ENCODE results near the gene JAK1. TPM values are rescaled to one million over a fixed set of nuclear protein-coding genes. Genes with fewer than 3 reads are reported as not detected.

Gene JAK1
- polyA plus RNA-seq, 2 of the 4 experiments (the other 2 are of a cell fraction) = 110 to 159 TPM

DNA sequence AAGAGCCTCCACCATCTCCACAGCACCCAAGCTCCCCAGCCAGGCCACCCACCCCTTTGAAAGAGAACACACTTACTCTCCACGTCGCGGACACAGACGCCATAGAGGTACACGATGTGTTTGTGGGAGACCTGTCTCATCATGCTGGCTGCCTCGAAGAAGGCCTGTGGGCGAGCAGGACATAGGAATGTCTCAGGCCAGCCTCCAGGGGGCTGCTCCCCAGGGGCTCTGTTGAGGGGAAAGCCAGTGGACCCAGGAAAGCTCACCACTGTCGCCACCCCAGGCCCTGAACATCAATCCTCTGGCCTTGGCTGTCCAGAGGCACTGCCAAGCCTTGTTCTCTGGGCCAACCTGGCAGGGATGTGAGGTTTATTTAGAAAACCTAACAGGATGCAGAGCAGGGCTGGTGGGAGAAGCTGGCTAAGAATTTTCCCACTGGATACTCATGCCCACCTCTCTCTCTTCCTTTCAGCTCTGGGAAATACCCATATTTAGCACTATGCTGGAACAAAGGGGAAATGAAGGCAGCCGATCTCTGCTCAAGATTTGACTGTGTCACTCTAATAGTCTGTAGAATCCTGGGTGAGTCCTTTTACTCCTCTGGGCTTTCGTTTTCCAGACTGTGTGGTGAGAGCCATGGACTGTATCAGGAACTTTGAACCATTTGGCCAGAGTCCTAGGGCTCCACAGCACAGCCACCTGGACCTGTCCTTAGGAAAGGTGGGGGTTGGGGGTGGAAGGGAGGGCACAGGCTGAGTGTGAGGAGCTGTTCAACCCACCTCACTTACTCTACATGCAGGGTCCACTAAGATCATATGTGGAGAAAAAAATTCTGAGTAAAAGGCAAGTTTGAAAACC, 119.5 kb downstream of the JAK1 start:
- no peak overlapping the region for H3K4me2 ChIP-seq
- no peak overlapping the region for H3K27ac ChIP-seq
- no peak for FAIRE-seq
- no peak for TF ChIP-seq FOSB (CRISPR knock-in tag; IDR thresholded peaks at IDR 0.05)
- TF ChIP-seq, protein P1, sequence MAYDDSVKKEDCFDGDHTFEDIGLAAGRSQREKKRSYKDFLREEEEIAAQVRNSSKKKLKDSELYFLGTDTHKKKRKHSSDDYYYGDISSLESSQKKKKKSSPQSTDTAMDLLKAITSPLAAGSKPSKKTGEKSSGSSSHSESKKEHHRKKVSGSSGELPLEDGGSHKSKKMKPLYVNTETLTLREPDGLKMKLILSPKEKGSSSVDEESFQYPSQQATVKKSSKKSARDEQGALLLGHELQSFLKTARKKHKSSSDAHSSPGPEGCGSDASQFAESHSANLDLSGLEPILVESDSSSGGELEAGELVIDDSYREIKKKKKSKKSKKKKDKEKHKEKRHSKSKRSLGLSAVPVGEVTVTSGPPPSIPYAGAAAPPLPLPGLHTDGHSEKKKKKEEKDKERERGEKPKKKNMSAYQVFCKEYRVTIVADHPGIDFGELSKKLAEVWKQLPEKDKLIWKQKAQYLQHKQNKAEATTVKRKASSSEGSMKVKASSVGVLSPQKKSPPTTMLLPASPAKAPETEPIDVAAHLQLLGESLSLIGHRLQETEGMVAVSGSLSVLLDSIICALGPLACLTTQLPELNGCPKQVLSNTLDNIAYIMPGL (CRISPR knock-in tag; IDR thresholded peaks at IDR 0.05; ENCODE audit: borderline replicate concordance) = no peak
- TF ChIP-seq SMC3 (IDR thresholded peaks at IDR 0.05) = no peak
- TF ChIP-seq POLR2AphosphoS2 (conservative IDR thresholded peaks at IDR 0.05; ENCODE audit: low read length) = no peak
- TF ChIP-seq NFE2L2 (conservative IDR thresholded peaks at IDR 0.05; ENCODE audit: low read length) = no peak
- TF ChIP-seq POLR2A (IDR thresholded peaks at IDR 0.05; ENCODE audit: low read length) = no peak
- DNase-seq (ENCODE audit: low read depth in 1 of 2, low spot score in 1 of 2) = no peak
- H3K4me1 ChIP-seq = peaks cover 15% of the 10 kb centered on the region
- ATAC-seq = no peak; a peak in 1 of 6 replicates
- POLR2A ChIA-PET = no interaction called here
- no peaks in the 10 kb centered on the region for H3K9me3 ChIP-seq
- 96% methylated on average over 9 of the region's 10 CpGs for WGBS (ENCODE audit: missing lambda C conversion rate)
- H3K4me3 ChIP-seq = no peak overlapping the region
- CTCF ChIA-PET = interaction anchor here (1.4 kb wide), 1 partner anchor 14 kb away, joined by 3 read pairs; no protein-coding TSS in a partner anchor

DNA sequence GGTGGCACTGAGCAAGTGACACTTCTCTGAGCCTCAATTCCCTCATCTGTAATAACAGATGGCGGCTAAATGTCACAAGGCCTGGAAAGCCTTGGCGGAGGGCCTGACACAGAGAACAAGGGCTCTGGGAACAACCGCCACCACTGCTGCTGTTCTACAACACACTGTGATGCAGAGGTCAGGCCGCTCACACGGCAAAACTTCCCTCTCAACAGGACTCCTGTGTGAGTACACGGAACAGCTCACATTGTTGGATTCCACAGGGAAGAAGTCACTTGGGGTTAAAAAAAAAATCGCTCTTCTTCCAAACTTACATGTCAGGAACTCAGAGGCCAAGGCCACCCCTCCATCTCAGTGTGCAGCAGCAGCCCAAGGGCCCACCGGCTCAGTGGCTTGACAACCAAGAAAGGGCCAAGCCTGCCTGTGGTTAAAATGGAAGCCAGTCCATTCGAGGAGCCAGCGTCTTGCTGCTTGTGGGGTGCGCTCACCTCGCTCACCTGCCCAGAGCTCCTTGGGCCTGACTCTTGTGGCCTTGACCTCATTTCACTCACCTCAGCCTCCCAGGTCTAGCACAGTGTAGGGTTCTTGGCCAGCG, 120.4 kb downstream of the JAK1 start:
- POLR2A ChIA-PET = no interaction called here
- WGBS (ENCODE audit: missing lambda C conversion rate) = 92% methylated on average over 12 of the region's 13 CpGs
- H3K9me3 ChIP-seq = no peaks in the 10 kb centered on the region
- H3K4me1 ChIP-seq = peaks cover 19% of the 10 kb centered on the region
- no peak for ATAC-seq
- no peak for FAIRE-seq
- TF ChIP-seq POLR2A (IDR thresholded peaks at IDR 0.05; ENCODE audit: low read length) = no peak
- TF ChIP-seq, protein P2, sequence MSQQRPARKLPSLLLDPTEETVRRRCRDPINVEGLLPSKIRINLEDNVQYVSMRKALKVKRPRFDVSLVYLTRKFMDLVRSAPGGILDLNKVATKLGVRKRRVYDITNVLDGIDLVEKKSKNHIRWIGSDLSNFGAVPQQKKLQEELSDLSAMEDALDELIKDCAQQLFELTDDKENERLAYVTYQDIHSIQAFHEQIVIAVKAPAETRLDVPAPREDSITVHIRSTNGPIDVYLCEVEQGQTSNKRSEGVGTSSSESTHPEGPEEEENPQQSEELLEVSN (IDR thresholded peaks at IDR 0.05; ENCODE audit: borderline replicate concordance, low read depth) = no peak
- no peak for TF ChIP-seq EHF (CRISPR knock-in tag; IDR thresholded peaks at IDR 0.05)
- no peak for TF ChIP-seq POLR2AphosphoS2 (conservative IDR thresholded peaks at IDR 0.05; ENCODE audit: low read length)
- no peak for TF ChIP-seq FOSB (CRISPR knock-in tag; IDR thresholded peaks at IDR 0.05)
- TF ChIP-seq FOXS1 (CRISPR knock-in tag; IDR thresholded peaks at IDR 0.05) = no peak
- CTCF ChIA-PET = interaction anchor here (0.6 to 1.5 kb wide), 5 partner anchors 15 to 124 kb away, joined by 3 to 5 read pairs (median 3); no protein-coding TSS in a partner anchor
- H3K4me2 ChIP-seq = no peak overlapping the region
- no peak overlapping the region for H3K4me3 ChIP-seq
- DNase-seq (ENCODE audit: low read depth in 1 of 2, low spot score in 1 of 2) = no peak
- H3K27ac ChIP-seq = no peak overlapping the region

DNA sequence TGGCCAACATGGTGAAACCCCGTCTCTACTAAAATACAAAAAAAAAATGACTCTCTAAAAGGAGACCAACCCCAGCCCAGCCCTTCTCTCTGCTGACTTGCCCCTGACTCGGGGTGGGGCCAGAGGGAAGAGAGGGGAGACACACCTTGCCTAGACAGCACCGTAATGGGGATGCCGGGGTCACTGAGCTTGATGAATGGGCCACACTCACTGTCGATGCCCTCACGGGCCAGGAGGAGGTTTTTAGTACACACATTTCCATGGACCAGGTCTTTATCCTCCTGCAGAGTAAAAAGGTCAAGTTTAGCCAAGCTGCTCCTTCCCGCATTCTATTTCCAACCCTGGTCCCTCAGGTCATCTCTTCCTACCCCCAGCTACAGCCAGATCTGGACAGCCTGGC, 121.7 kb downstream of the JAK1 start:
- Histone ChIP-seq H3K4me1 (peaks cover 19% of the 10 kb centered on the region), H3K4me3 (no peak overlapping the region), H3K4me2 (no peak overlapping the region), H3K9me3 (no peaks in the 10 kb centered on the region), H3K27ac (no peak overlapping the region)
- ChIA-PET POLR2A (no interaction called here), CTCF (interaction anchor here (0.7 to 1.5 kb wide), 4 partner anchors 20 to 843 kb away, joined by 3 to 5 read pairs (median 4); no protein-coding TSS in a partner anchor)
- FAIRE-seq (no peak), DNase-seq (ENCODE audit: low read depth in 1 of 2, low spot score in 1 of 2) (no peak), ATAC-seq (no peak)
- 98% methylated on average over 5 of the region's 7 CpGs for WGBS (ENCODE audit: missing lambda C conversion rate)
- TF ChIP-seq POLR2A (IDR thresholded peaks at IDR 0.05; ENCODE audit: low read length) (no peak), KDM1A (IDR thresholded peaks at IDR 0.05; ENCODE audit: low read depth) (no peak), JUN (IDR thresholded peaks at IDR 0.05) (no peak), NFE2L2 (conservative IDR thresholded peaks at IDR 0.05; ENCODE audit: low read length) (no peak), JUNB (IDR thresholded peaks at IDR 0.05) (no peak), PHF8 (IDR thresholded peaks at IDR 0.05; ENCODE audit: borderline replicate concordance, low read depth) (no peak), MYC (IDR thresholded peaks at IDR 0.05; ENCODE audit: borderline replicate concordance, low read length) (no peak), CHD2 (IDR thresholded peaks at IDR 0.05; ENCODE audit: low read length, partially characterized antibody) (no peak), NR3C1 (IDR thresholded peaks at IDR 0.05) (no peak), EHF (CRISPR knock-in tag; IDR thresholded peaks at IDR 0.05) (no peak), MAFK (IDR thresholded peaks at IDR 0.05; ENCODE audit: partially characterized antibody) (no peak), ZSCAN20 (CRISPR knock-in tag; IDR thresholded peaks at IDR 0.05) (no peak)
- TF ChIP-seq, protein P1 (CRISPR knock-in tag; IDR thresholded peaks at IDR 0.05; ENCODE audit: borderline replicate concordance) = no peak
- TF ChIP-seq, protein P3, sequence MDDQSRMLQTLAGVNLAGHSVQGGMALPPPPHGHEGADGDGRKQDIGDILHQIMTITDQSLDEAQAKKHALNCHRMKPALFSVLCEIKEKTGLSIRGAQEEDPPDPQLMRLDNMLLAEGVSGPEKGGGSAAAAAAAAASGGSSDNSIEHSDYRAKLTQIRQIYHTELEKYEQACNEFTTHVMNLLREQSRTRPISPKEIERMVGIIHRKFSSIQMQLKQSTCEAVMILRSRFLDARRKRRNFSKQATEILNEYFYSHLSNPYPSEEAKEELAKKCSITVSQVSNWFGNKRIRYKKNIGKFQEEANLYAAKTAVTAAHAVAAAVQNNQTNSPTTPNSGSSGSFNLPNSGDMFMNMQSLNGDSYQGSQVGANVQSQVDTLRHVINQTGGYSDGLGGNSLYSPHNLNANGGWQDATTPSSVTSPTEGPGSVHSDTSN (IDR thresholded peaks at IDR 0.05) = no peak
- TF ChIP-seq, protein P4, sequence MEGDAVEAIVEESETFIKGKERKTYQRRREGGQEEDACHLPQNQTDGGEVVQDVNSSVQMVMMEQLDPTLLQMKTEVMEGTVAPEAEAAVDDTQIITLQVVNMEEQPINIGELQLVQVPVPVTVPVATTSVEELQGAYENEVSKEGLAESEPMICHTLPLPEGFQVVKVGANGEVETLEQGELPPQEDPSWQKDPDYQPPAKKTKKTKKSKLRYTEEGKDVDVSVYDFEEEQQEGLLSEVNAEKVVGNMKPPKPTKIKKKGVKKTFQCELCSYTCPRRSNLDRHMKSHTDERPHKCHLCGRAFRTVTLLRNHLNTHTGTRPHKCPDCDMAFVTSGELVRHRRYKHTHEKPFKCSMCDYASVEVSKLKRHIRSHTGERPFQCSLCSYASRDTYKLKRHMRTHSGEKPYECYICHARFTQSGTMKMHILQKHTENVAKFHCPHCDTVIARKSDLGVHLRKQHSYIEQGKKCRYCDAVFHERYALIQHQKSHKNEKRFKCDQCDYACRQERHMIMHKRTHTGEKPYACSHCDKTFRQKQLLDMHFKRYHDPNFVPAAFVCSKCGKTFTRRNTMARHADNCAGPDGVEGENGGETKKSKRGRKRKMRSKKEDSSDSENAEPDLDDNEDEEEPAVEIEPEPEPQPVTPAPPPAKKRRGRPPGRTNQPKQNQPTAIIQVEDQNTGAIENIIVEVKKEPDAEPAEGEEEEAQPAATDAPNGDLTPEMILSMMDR (IDR thresholded peaks at IDR 0.05) = no peak
